Cardiac fibroblast (primary cell): ENCODE data around the gene SAMD3.

Experiments used
- DNase-seq, 2 donors: peaks; one replicate each; pipeline versions ENCODE4 v3.0.0 to v3.0.0-alpha.2; 2010; ENCODE audit warnings: low read depth in 2 of 2
- H3K4me3 ChIP-seq, 2 donors: replicated peaks in 1 of 2; 1 replicate in 1 of 2; 2 replicates in 1 of 2; pipeline ENCODE4 v1.5.1; 2011; ENCODE audit warnings: low read depth in 2 of 2, low read length in 2 of 2, mild to moderate bottlenecking in 2 of 2, moderate library complexity in 1 of 2
- TF ChIP-seq, protein P1 (sequence below): IDR thresholded peaks from one replicate; pipeline ENCODE4 v1.5.1; 2011; ENCODE audit warnings: low read depth, mild to moderate bottlenecking, low read length, inconsistent platforms

Gene SAMD3

GRCh38 chr6:130190701-130191690 is 31.8 kb downstream of the SAMD3 start:
- no peak for DNase-seq
- no peak overlapping the region for H3K4me3 ChIP-seq
- TF ChIP-seq, protein P1, sequence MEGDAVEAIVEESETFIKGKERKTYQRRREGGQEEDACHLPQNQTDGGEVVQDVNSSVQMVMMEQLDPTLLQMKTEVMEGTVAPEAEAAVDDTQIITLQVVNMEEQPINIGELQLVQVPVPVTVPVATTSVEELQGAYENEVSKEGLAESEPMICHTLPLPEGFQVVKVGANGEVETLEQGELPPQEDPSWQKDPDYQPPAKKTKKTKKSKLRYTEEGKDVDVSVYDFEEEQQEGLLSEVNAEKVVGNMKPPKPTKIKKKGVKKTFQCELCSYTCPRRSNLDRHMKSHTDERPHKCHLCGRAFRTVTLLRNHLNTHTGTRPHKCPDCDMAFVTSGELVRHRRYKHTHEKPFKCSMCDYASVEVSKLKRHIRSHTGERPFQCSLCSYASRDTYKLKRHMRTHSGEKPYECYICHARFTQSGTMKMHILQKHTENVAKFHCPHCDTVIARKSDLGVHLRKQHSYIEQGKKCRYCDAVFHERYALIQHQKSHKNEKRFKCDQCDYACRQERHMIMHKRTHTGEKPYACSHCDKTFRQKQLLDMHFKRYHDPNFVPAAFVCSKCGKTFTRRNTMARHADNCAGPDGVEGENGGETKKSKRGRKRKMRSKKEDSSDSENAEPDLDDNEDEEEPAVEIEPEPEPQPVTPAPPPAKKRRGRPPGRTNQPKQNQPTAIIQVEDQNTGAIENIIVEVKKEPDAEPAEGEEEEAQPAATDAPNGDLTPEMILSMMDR = no peak

GRCh38 chr6:130189531-130190397 is 33.0 kb downstream of the SAMD3 start:
- no peak overlapping the region for H3K4me3 ChIP-seq
- TF ChIP-seq, protein P1 = no peak
- no peak for DNase-seq

DNA sequence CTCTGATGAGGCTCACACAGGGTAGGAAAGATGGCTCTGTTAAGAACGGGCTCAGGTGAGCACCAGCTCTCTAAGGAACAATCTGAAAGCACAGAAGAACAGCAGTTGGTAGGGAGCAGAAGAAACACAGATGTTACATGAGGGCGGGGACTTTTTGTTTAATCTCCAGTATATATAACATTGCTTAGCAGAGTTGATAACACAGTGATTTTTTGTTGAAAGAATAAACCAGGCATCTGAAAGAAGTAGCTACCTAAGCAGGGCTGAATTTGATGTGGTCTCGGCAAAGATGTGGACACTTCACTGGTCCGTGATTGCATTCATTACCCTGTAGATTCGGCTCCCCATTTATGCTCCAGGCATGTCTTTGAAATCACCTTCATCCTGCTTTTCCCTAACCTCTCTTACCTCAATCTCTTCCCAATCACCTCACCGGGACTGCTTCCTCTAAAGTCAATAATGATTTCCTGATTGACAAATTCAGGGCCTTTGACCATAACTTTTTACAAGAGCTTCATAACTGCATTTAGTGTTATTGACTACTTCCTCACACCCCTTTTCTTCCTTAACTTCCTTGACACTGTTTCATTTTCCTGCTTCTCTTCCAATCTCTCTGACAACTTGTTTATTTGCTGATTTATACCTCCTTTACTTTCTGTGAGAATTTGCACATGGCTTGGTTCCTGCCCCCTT is 34.4 kb downstream of the SAMD3 start:
- TF ChIP-seq, protein P1 = no peak
- DNase-seq = no peak
- H3K4me3 ChIP-seq = no peak overlapping the region

DNA sequence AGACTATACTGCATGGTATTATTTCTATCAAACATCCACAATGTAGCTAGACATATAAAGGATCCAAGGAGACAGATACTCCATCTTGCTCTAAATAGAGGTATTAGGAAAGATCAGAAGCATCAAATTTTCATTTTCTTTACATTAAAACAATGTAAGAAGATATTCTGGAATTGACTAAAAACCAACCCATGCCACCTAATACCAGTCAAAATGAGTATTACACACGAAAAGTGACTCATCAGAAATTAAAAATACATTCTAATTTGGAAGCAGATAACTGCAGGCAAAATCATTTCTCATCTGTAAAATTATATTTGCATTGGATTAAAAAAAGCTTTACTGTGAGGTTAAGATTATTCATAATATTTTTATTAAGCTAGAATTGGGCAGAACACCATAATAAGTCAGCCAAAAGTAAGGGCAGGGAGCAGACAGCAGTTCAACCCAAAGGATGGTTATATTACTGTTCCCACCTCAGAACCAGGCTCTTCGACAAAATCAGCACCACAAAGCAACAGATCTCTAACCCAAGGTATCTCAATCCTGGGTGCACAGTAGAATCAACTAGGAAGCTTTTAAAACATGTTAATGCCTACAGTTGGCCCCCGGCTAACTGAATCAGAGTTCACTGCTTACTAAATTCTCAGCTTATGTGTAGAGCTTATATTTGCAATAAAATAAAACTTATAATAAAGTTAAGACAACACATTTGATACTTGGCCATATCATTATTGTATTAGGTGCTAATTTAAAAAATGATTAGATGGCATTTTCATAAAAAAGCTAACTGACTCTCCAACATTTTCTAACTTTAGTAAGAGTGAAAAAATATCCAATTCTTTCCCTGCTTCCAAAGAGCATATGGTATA is 35.2 kb downstream of the SAMD3 start:
- H3K4me3 ChIP-seq = no peak overlapping the region
- no peak for DNase-seq
- TF ChIP-seq, protein P1 = no peak

DNA sequence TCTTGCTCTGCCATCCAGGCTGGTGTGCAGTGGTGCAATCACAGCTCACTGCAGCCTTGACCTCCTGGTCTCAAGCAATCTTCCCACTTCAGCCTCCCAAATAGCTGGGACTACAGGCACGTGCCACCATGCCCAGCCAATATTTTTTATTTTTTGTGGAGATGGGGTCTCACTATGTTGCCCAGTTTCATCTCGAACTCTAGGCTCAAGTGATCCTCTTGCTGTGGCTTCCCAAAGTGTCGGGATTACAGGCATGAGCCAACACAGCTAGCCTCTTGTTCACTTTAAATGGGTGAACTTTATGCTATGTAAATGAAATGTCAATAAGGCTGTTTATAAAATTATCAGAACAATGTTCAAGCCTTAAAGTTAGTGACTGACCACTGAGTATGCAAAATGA is 37.1 kb downstream of the SAMD3 start:
- DNase-seq = no peak
- H3K4me3 ChIP-seq = no peak overlapping the region
- TF ChIP-seq, protein P1 = no peak
